HL-60/S4 treated with phorbol 12-myristate 13-acetate at 8.2 ng/mL for 4 days and 3 days (cell line): ENCODE data around the gene RUNX1.

Experiments
- in situ Hi-C: fragments of 300-500 bp; cut with MboI; formaldehyde crosslinking; loops from 2 replicates; pipeline ENCODE4 v1.15.0; 2022; ENCODE audit warnings: low sequenced_read_pairs

RUNX1 gene

DNA sequence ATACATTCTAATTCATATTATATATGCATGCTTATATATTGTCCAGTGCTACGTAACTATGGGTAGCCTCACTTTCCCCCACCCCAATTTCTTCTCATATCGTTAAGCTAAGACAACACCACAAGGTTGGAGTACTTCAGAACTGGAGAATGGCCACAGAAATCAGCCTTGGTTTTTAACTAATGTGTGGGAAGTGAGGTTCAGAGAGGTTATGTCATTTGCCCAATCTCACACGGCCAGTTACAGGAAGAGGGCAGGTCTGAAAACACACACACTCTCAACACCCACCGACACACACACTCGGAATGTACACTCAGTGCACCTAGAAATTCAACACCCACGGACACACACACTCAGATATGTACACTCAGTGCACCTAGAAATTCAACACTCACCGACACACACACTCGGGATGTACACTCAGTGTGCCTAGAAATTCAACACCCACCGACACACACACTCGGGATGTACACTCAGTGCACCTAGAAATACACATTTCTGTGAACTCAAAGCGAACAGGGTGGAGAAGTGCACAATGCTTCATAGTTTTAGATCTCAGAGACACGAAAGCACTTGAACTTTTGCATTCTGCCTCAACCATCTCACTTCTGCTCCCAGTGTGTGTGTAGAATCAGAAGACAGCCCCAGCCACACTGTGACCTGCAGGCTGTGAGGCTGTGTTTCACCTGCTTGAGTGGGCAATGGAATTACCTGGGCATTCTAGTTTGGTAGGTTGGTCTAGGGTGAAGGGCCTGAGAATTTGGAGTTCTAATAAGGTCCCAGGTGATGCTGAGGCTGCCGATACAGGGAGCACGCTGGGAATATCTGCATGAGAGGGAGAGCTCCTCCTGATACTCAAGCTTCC is 209.9 kb downstream of the RUNX1 start:
- in situ Hi-C loops, result no loop called here

DNA sequence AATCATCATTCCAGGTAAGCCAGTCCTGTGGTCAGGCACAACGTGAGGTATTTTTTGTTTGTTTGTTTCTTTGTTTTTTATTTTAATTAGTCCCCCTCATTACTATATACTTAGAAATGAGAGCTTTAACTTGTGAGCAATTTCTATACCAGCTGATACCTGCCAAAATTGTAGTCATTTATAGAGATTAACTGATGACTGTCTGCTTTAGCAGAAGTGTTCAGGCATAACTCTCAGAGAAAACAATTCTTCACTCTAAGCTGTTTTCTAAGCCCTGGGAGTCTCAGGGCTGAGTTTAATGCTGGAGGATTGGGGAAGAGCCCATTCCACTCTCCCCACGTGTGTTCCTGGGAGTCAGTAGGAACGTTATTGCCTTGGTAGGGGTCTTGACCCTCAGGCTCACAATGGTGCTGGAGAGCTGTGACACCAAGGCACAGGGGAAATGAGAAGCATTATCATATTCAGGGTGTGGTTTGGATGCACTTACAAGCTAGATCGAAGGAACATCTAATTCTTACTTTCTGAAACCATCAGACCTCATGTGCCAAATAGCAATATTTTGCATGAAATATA is 212.1 kb downstream of the RUNX1 start:
- in situ Hi-C loops, result no loop called here

DNA sequence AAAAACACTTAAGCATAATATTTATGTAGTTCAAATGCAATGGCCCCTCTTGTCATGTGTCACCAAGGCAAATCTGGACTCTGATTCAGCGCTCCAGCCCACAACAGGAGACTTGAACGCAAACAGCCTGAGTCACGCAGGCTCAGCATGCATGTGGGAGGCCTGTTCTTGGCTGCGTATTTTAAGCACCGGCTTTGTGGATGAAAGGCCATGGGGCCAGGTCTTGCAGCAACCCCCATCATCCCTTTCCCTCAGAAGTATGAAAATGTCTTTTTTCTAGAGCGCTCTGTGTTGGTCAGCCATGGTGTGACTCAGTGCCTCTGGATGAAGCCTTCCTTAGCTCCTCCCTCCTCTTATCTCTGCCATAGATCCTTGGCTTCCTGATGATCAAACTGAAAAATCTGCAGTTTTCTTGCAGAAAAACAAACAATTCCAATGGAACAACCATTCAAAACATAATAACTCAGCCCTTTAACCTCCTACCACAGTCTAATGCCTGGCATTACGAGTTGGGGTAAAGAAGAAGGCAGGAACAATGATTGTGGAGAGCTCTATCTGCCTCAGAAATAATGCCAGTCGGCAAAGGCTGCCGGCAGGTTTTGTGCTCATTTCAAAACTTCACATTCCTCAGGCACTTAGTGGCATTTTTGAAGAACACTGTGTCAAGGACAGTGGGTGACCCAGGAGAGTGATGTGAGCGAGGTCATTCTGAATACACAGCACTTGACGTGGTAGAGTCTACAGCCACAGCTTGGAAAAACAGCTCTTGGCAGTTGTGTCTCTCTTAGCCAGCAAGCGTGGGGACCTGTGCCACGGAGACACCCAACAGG is 212.8 kb downstream of the RUNX1 start:
- in situ Hi-C loops, result no loop called here

DNA sequence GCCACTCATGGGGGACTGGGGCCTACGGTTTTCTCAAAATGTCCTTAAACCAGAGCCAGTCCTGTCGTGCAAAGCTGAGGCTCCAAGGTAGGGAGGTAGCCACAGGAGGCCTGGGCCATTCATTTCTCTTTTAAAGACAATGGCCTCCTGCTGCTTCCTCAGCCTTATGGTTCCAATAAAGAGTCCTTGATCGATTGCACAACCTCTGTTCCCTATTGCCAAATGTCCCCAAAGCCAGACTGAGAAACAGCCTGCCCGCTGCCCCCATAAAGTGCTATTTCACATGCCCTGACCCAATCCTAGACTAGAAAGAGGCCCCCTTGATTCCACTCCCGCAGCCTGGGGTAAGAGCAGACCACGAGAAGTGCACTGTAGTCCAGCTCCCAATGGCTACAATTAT is 213.6 kb downstream of the RUNX1 start:
- in situ Hi-C loops, result no loop called here

DNA sequence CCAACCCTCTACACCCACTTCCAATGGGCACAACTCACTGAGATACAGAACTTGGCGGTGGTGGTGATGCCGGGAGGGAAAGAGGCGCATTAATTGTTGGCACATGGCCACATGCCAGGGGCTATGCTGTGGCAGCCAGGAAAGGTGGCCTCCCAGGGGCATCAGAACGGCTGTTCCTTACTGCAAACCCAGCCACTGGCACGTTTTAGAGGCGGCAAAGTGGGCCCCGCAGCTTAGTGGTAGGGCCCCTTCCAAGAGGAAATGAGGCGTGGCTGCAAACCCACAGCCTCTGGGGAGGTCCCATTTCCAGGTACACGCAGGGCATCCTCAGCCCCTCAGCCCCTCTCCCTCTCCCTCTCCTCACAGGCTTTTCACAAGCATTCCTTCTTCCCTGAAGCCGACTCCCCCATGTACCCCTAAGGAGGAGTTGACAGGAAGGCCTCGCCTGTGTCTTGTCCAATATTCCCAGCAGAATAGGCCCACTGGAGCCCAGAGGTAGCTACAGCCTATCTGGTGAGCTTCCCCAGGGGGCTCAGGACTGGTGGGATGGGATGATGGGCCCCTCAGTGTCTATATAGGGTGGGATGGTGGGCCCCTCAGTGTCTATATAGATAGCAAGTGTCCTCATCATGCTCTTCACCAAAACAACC is 214.1 kb downstream of the RUNX1 start:
- in situ Hi-C loops, result no loop called here

DNA sequence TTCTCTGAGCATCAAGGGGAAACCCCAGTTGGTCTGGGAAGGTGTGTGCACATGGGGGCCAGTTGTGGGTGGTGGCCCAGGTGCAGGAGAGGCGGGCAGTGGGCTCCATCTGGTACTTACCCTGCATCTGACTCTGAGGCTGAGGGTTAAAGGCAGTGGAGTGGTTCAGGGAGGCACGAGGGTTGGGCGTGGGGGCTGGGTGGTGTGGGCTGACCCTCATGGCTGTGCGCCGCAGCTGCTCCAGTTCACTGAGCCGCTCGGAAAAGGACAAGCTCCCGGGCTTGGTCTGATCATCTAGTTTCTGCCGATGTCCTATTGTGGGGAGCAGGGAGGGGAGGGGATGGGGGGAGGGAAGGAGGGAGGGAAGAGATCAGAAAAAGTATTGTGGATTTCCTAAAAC is 214.8 kb downstream of the RUNX1 start:
- in situ Hi-C loops, result no loop called here

DNA sequence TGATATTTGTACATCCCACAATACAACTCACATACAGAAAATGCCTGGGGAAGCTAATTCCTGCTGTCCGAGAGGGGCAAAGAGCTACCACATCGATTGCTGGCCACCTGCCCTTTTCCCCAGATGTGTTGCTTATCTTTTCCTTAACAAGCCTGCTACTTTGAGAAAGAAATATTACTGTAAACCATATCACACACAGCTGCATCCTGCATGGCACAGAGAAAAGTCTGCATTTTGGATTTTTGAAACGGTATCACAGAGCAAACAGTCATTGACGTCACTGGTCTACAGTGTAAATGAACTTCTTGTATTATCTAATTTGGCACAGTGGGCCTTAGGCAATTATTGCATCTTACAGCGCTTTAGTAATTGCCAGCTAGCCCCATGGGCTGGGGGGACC is 215.6 kb downstream of the RUNX1 start:
- in situ Hi-C loops, result no loop called here

DNA sequence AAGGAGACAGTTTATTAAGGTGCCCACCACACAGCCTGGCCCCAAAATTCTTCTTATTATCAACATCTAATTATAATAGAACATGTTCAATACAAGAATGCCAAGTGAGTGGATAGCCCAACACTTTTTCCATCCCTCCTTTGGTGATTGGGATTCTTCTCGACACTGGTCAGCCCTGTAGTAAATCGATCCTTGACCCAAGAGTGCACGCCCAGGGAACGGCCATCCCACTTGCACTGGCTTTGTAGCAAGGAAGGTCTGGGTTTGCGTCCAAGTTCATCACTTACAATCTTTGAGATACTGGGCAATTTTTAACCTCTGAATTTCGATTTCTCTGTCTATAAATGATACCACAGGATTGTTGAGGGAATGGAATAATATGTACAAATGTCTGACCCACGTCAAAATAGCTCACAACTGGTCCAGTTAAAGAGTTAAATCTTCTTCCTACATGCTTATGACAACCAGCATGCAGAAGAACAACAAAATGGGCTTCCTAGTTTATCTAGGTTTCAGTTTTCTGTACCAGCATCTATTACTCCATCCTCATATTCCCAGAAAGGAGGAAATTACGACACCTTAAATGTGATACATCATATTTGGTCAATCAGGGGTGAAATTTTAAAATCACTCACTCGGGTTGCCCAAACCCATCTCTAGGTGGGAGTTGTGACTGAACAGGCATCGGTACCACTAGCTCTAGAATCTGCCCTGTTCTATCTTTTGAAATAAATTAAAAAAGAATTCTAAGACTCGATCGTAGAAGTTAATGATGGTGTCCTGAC is 218.5 kb downstream of the RUNX1 start:
- in situ Hi-C loops, result no loop called here

DNA sequence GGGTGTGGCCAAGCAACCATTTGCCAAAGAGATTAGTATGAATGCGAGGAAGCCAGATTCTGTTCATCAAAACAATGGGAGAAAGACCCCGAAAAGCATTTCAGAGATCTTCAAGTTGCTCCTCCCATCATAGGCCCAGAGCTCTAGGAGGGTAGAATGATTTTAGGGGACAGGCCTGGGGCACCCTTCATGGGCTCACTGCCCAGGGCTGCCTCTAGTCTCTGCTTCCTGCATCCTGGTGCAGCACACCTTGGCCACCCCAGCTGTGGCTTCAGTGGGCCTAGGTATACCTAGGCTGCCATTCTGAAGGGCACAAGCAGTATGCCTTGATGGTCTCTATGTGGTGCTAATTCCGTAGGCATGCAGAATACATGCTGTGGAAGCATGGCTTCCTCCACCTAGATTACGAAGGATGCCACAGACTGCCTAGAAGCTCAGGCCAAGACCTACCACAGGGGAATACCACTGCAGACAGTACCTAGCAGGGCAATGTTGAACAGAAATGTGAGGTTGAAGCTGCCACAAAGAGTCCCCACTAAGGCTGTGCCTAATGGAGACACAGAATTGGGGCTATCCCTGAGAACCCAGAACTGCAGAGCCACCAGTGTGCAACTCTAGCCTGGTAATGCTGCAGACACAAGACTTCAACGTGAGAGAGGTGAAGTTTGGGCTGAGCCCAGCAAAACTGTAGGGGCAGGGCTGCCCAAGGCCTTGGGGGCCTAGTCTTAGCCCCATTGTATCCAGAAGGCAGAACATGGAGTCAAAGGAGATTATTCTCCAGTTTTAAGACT is 221.5 kb downstream of the RUNX1 start:
- in situ Hi-C loops, result no loop called here

DNA sequence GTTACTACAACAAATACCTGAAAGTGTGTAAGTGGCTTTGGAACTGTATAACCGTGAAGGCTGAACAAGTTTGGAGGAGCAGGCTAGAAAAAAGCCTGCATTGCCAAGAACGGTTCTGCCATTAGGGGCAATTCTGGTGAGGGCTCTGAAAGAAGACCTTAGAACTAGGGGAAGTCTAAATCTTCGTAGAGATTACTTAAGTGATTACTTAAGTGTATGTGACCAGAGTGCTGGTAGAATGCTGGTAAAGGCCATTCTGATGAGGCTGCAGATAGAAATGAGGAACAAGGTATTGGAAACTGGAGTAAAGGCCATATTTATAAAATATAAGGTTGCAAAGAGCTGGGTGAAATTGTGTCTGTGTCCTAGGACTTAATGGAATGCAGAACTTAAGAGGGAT is 222.3 kb downstream of the RUNX1 start:
- in situ Hi-C loops, result no loop called here

DNA sequence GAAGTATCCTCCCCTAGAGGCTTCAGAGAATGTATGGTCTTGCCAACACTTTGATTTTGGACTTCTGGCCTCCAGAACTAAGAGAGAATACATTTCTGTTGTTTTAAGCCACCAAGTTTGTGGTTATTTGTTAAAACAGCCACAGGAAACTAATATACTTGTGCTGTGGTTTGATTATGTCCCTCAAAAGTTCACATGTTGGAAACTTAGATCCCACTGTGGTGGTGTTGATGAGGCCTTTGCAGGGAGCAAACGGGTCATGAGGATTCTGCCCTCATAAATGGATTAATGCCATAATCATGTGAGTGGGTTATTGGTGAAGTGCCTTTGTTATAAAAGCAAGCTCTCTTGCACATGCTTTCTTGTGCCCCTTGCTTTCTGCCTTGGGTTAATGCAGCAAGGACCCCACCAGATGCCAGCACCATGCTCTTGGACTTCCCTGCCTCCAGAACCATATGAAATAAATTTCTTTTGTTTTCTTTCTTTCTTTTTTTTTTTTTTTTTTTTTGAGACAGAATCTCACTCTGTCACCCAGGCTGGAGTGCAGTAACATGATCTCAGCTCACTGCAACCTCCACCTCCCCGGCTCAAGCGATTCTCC is 223.1 kb downstream of the RUNX1 start:
- in situ Hi-C loops, result no loop called here

DNA sequence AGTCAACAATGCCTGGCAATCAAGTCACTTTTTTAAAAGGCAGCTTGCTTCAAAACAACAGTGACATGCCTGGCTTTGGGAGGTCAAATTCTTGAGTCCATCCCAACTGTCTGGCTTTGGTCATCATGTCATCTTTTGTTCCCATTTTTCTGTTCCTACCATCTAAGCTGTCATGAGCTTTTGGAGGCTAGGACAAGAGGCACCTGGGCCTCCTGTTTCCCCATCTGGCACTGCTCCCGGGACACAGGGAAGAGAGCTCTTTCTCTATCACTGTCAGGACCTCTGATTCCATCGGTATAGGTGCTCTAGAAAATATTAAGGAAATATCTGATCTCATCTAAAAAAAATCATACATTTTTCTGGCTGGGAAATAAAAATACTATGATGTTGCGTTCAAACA is 224.0 kb downstream of the RUNX1 start:
- in situ Hi-C loops, result no loop called here

DNA sequence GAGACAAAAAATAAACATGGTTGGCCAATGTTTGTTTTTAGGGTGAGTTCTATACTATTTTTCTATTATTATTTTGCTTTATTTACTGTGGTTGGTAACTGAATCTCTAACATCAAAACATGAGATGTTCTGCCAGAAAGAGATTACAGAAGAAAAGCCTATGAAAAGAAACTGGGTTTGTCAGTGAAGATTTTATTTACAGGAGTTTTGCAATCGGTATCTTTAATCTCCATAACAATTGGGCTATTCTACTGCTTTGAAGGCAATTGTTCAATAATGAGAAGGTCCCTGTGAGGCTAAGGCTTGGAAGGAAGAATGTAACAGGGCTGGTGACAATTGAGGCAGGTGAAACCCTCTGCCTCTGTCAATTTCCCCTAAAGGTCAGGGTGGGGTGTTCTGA is 224.8 kb downstream of the RUNX1 start:
- in situ Hi-C loops, result no loop called here

DNA sequence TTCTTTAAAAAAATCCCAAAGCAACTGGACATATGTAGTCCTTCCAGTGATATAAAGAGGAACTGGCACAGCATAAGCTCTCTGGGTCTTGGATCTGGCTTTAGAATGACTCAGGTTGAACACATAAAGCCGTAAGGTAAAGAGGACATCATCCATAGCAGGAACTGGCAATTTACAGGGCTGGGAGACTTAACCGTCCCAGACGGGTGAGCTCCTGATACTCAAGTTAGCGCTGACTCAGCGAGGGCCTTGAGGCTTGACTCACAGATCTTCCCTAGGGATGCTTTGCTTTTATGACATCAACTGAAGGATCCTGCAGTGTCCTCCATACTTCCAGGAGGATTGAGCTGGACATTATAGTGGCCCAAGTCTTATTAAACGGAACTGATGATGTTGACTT is 226.2 kb downstream of the RUNX1 start:
- in situ Hi-C loops, result no loop called here

DNA sequence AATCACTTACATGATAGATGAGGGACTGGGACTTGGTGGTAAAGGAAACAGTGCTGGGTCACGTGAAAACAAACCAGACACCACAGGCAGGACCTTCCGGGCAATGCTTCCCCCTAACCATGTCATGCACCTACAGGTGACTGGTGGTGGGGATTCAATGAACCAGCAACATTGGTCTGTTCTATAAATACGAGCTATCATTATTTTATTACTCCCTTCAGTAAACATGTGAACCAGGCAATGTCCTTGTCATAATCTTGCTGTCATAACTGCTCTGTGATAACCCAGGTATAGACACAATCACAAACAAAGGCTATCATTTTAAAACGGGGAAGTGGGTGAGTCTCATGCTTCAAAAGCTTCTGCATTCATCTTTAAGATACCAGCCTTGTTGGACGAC is 226.9 kb downstream of the RUNX1 start:
- in situ Hi-C loops, result no loop called here

DNA sequence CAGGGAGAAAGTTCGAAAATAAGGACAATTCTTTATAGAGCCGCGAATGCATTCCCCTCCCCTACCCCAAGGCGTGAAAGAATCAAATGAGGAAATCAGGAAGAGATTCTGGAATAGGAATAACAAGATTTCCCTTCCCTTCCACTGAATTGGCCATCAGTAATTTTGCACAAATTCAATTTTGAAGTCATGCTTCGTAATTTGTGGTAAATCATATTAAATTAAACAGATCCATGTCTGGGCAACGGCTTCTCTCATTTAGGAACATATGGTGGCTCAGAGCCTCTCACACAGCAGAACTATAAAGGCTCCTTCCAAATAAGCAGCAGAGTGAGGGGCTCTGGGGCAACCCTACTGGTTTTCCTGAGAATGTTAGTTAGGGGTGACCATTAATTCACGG is 227.4 kb downstream of the RUNX1 start:
- in situ Hi-C loops, result no loop called here

DNA sequence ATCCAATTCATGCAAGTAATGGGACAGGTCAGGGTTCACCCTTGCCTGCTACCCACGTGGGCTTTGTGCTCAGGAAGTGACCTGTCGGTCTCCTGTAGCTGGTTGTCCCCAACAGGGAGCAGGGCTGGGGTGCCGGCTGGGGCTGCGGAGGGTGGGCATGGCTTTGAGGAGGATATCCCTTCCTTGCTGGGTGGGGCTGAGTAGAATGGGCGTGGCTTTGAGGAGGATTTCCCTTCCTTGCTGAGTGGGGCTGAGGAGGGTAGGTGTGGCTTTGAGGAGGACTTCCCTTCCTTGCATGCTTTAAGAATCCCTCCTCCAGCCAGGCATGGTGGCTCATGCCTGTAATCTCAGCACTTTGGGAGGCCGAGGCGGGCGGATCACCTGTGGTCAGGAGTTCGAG is 229.1 kb downstream of the RUNX1 start:
- in situ Hi-C loops, result no loop called here

DNA sequence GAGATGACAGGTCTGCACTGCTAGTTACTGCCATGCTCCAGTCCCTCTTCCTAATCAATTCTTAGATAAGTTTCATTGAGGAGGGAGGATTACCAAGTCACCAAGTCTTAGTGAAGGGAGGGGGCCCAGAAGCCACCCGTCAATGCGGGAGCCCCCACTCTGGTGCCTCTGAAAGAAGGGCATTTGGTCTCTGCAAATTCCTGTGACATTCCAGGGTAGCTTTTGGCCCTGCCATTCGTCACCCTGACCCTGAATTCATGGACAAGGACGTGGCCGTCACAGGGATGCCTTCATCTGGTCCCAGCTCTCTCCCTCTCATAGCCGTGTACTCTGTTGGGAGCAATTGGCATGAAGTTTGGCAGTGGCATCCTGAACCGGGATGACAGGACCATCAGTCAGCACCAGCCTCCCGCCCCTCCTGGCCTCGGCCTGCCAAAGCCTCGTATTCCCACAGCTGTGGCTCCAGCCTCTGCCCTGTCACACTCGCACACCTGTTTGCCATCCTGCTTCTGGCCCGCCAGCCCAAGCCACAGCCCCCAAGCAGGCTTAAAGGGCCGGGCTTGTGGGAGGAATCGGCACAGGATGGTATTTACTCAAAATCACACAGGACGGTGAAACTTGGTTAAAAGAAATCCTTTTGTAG is 229.6 kb downstream of the RUNX1 start:
- in situ Hi-C loops, result no loop called here

DNA sequence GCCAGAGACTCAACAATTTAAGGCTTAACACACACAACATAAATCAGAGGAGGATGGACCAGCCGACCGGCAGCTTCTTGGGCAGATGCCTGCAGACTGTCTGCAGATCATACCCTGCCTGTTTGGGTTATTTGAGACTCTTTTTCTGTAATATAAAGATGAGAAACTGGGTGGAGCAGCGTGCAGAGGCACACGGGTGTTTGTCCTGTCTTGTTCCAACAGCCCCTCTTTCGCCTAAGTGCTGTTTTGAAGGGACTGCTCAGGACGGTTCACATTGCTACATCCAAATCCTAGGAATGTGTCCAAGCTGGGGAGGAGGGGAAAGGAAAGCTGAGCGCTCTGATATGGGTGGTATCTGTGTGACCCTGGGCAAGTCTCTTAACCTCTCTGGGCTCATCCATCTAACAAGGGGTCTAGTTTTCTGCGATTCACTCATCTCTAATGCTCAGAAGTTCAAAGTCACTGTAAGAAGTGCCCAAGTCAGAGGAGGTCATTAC is 230.4 kb downstream of the RUNX1 start:
- in situ Hi-C loops, result no loop called here
